Activated CD4-positive, alpha-beta T cell treated with anti-CD3 and anti-CD28 coated beads, Interleukin-10, Interleukin-2, amounts not matched to agents 100 ng/mL and 50 ng/mL, durations not matched to agents 16 hours and 8 hours (primary cell): ENCODE results near the gene ELK4.

Source experiments
- DNase-seq: peaks from one replicate; pipeline ENCODE4 v3.0.0-alpha.2; 2020

Gene ELK4

GRCh38 chr1:205593532-205593931, 38.3 kb downstream of the ELK4 start:
- DNase-seq: no peak

GRCh38 chr1:205592443-205593003, 39.3 kb downstream of the ELK4 start:
- DNase-seq: no peak

- DNase-seq: peak; percentile 90
Measured at GRCh38 chr1:205591522-205592351, 40.1 kb downstream of the ELK4 start.

GRCh38 chr1:205590777-205591513, 40.9 kb downstream of the ELK4 start:
- DNase-seq: no peak

- no peak for DNase-seq
Measured at GRCh38 chr1:205590457-205590768, 41.4 kb downstream of the ELK4 start.

GRCh38 chr1:205589618-205590456, 42.0 kb downstream of the ELK4 start:
- DNase-seq: no peak

GRCh38 chr1:205589046-205589445, 42.8 kb downstream of the ELK4 start:
- no peak for DNase-seq

- peak; percentile 23 for DNase-seq
Measured at GRCh38 chr1:205588636-205589035, 43.2 kb downstream of the ELK4 start.

GRCh38 chr1:205587581-205587980, 44.2 kb downstream of the ELK4 start:
- DNase-seq: no peak

GRCh38 chr1:205585835-205586785, 45.7 kb downstream of the ELK4 start:
- no peak for DNase-seq

GRCh38 chr1:205585169-205585834, 46.5 kb downstream of the ELK4 start:
- no peak for DNase-seq

- DNase-seq: no peak
Measured at GRCh38 chr1:205584732-205585131, 47.1 kb downstream of the ELK4 start.

- DNase-seq: no peak
Measured at GRCh38 chr1:205583461-205584130, 48.2 kb downstream of the ELK4 start.

GRCh38 chr1:205582471-205583291, 49.1 kb downstream of the ELK4 start:
- DNase-seq: no peak

- DNase-seq: no peak
Measured at GRCh38 chr1:205582046-205582445, 49.8 kb downstream of the ELK4 start.

GRCh38 chr1:205581321-205581980, 50.4 kb downstream of the ELK4 start:
- no peak for DNase-seq

GRCh38 chr1:205580923-205581180, 51.0 kb downstream of the ELK4 start:
- DNase-seq: no peak

- DNase-seq: no peak
Measured at GRCh38 chr1:205580140-205580922, 51.5 kb downstream of the ELK4 start.

- no peak for DNase-seq
Measured at GRCh38 chr1:205579711-205580110, 52.1 kb downstream of the ELK4 start.
